Left renal pelvis (tissue), 4 donors: Measurements from ENCODE around the gene FATE1. TPM values are rescaled to one million over a fixed set of nuclear protein-coding genes. Genes with fewer than 3 reads are reported as not detected.
A peak's percentile ranks its signal among the peaks of the same experiment; 100 is the strongest.

ENCODE experiments used
- DNase-seq, 4 donors: peaks; one replicate each; pipeline ENCODE4 v3.0.0-alpha.2; 2013; ENCODE audit warnings: low read depth in 4 of 4, low spot score in 3 of 4
- polyA plus RNA-seq, 4 donors: library from polyadenylated mRNA; unstranded; fragments of 120-200 nt; gene quantifications; one replicate each; pipeline ENCODE4 v1.2.1, GENCODE V29; 2013; ENCODE audit not compliant: insufficient read length in 4 of 4

Gene FATE1
- polyA plus RNA-seq, 4 donors: 0.31 TPM; not detected in 3

DNA sequence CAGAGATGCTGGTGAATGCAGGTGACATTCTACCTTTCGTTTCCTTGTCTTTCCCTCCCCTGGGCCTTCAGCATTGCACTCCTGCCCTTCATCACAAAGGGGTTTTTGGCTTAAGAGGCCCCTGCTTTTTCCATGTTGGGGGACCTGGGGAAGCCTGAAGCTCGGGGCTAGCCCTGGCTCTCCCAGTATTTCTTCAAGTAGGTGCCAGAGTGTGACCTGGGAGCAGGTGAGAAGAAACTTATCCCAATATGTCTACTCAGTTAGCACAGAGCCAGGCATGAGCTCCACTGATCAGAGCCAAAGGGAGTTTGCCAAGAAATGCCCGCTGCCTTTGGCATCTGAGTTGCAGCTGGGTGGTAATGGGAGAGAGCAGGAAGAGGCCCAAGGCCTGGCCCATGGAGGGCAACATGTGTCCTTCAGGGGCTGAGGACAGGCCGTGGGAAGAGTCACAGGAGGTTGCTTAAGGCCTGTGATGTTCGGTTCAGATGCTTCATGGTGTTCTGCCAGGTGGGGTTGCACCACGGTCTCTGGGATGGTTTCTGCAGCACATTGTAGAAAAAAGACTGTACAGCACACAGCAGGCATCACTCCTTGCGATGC is 13.0 kb upstream of the FATE1 start:
- no peak for DNase-seq

DNA sequence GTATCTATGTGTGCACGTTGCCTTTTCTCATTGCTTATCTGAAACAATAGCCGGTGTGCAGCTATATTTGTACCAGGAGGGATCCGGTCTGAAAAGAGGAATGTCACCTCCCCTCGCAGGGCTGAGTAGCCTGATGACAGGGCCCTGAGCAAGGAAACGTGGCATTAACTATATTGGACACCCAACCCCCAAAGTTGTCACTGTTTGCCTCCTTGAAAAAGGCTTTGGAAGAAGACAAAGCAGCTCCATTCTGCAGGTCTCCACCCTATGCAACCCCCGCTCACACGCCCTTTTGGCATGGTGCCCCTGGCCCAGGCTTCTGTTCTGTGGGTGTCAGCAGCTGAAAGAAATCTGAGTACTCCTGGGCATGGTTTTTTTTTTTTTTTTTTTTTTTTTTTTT is 12.3 kb upstream of the FATE1 start:
- no peak for DNase-seq

DNA sequence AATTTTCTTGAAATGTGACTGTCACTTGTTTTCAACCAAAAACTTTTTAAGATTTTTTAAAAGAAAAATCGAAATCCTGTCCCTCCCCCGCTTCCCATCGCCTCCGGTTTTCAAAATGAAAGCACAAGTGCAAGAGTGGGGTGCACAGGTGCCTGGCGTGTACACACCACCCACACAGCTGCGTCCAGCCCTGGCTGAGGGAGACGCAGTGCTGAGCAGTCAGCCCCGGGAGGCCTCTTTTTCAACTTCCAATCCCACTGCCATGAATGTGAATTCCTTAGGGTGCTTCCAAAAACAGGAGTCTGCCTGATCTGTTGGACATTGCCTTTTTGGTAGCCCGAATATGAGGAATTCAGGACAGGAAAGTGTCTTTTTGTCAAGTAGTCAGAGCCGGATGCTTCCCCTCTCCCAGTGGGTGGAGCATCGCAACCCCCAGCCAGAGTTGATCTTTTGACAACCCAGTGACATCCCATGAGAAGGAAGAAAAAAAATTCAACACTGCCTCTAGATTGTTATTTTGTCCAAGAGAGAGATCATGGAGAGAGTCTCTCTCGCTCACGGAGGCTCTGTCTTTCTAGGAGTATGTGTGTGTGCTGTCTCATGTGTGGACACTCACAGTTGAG is 11.7 kb upstream of the FATE1 start:
- no peak for DNase-seq

DNA sequence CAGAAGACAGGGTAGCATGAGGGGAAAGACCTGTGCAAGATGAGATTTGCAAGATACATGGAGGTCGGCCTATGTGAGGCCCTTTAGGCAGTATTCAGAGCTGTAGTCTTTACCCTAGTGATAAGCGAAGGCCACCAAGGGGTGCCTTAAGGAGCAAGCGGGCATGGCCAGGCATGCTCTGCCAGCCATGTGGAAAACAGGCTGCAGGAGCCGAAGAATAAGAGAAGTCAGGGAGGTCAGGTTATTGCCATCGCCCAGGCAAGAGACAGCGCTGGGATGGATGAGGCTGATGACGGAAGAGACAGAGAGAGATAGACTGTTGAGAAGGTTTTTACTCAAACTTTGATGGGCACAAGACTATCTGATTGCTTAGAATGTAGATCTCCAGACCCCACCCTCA is 7.0 kb upstream of the FATE1 start:
- DNase-seq: no peak

- DNase-seq: no peak
Measured at GRCh38 chrX:151710457-151710856, 5.4 kb upstream of the FATE1 start.

GRCh38 chrX:151711154-151711553 is 4.7 kb upstream of the FATE1 start:
- DNase-seq: no peak

GRCh38 chrX:151711787-151712186 is 4.0 kb upstream of the FATE1 start:
- no peak for DNase-seq

- no peak for DNase-seq
Measured at GRCh38 chrX:151712253-151712652, 3.6 kb upstream of the FATE1 start.

- DNase-seq: no peak
Measured at GRCh38 chrX:151713849-151714248, 2.0 kb upstream of the FATE1 start.

- no peak for DNase-seq
Measured at GRCh38 chrX:151714362-151714761, 1.5 kb upstream of the FATE1 start.

DNA sequence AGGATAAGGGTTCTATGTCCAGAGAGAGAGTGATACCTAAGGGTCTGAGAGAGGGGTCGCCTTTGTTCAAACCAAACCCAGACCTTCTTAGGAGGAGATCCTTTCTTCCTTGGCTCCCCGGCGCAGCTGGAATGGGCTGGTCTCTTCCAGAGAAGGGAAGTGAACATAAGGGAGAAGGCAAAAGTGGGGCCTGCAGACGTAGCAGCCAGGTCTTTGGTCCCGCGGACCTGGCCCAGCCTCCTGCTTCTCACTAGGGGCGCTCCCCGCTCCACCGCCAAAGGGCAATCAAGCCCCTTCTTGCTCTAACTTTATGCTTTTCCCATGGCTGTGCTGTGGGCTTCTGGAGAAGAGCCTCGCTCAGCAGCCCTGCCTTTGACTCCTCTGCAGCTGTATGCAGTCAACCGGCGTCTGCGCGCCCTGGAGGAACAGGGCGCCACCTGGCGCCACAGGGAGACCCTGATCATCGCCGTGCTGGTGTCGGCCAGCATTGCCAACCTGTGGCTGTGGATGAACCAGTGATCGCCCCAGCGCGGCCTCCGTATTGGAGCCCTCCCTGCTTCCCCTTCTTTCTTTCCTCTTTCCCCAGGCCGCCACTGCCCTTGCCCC is 6.5 kb downstream of the FATE1 start:
- DNase-seq: peak in 1 of 4 donors; percentile 14

DNA sequence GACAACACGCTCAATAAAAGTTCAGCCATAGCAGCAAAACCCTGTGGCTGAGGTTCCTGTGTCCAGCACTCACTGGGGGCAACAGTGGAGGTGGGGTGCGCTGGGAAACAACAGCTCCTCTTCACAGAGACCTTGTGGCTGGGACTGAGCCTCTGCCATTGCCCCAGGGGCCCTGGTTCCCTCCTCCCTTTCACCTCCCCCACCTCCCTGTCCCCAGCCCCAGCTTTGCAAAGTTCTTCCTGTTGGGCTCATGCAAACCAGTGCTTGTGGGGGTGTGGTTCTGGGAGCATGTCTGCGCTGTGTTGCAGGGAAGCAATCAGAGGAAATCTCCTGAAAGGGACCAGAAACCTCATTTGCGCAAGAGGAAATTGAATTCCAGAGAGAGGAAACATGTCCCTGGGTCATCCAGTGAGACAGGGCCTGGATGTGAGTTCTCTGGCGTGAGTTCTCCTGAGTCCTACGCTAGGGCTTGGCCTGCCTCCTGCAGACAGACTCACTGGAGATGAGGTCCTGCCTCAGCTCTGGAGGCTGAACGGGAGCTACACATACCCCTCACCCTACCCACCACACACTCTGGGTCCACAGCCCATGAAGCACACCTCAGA is 7.4 kb downstream of the FATE1 start:
- no peak for DNase-seq

GRCh38 chrX:151724563-151725337 is 8.9 kb downstream of the FATE1 start:
- DNase-seq: no peak

GRCh38 chrX:151725338-151725614 is 9.4 kb downstream of the FATE1 start:
- DNase-seq: no peak

DNA sequence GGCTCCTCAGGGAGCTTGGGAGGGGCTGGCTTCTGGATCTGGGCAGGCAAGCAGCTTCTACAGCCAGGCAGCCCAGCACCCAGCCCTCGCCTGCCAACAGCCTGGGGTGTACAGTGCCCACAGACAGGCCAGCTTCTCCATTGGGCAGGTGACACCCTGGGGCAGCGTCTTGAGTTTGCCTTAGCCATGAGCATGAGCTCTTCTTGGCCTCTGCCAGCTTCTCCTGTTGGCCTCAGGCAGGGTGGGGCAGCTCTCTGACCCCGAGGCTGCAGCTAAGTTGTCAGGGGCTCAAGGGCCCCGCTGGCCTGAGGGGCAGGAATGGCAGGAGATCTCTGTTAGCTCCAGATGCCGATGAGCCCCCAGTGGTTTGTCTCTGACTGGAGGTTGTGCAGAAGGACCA is 10.9 kb downstream of the FATE1 start:
- no peak for DNase-seq

GRCh38 chrX:151727346-151727745 is 11.5 kb downstream of the FATE1 start:
- no peak for DNase-seq

GRCh38 chrX:151729056-151729725 is 13.4 kb downstream of the FATE1 start:
- no peak for DNase-seq

- no peak for DNase-seq
Measured at GRCh38 chrX:151734446-151734845, 18.6 kb downstream of the FATE1 start, which contains the start of gene CNGA2. Gene CNGA2, plus strand, starts transcription at chrX:151734746. Its CDS starts 3,738 bp downstream, at chrX:151738484.

DNA sequence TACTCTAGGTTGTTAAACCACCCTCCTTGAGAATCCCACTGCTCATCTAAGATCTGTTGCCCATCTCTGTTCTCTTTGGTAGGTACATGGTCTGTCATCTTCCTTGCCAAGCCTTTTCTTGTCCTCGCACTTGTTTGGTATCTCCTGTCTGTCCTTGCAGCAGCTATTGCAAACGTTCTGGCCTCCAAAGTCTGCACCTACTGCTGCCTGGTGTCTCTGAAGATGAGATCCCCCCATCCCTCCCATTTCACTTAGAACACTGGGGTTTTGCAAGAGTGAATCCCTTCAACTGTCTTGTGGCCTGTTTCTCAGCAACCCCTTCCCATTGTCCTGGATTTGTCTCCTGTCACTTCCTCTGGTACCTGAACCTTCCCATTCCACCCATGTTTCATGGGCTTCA is 19.4 kb downstream of the FATE1 start:
- no peak for DNase-seq

DNA sequence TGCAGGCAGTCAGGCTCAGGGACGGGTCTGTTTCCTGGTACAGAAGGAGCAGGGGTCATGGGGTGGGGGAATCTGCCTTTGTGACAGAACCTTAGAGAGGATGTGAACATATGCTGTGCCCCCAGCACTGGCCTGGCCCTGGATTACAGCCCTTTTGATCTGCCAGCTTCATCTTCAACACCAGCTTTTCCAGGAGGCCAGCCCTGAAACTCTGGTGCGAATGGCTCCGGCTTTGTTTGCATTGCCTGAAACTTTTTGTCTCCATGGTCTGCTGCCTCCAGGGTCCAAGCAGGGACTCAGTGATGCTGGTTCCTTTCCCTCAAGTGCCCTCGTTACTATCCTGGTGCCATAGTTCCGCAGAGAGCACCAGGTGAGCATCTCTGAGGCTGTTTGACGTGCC is 20.9 kb downstream of the FATE1 start:
- no peak for DNase-seq

GRCh38 chrX:151737494-151737893 is 21.7 kb downstream of the FATE1 start:
- no peak for DNase-seq
